ENCODE data around the gene STARD9.
A peak's percentile ranks its signal among the peaks of the same experiment; 100 is the strongest.
"Not testable (repeated sequence)": the region's sequence is repeated elsewhere in the genome, so short reads cannot be mapped to it uniquely, and the experiment has no call there.

STARD9 gene

GRCh38 chr15:42593143-42593542 is 17.7 kb downstream of the STARD9 start:
- Mint-ChIP-seq H3K36me3 (ENCODE audit: low read depth) (peaks cover 13% of the 10 kb centered on the region), H3K4me1 (peaks cover 44% of the 10 kb centered on the region), H3K27me3 (ENCODE audit: low read depth) (no peaks in the 10 kb centered on the region), H3K9me3 (no peaks in the 10 kb centered on the region), H3K4me3 (no peak overlapping the region), H3K27ac (no peak overlapping the region)
- no peak for TF ChIP-seq CTCF (IDR thresholded peaks at IDR 0.05; ENCODE audit: unreplicated experiment in 3 of 3)

- no peak for TF ChIP-seq CTCF (IDR thresholded peaks at IDR 0.05; ENCODE audit: unreplicated experiment in 3 of 3)
- peaks cover 10% of the 10 kb centered on the region for H3K36me3 Mint-ChIP-seq (ENCODE audit: low read depth)
- H3K9me3 Mint-ChIP-seq: no peaks in the 10 kb centered on the region
- no peak overlapping the region for H3K4me3 Mint-ChIP-seq
- H3K27me3 Mint-ChIP-seq (ENCODE audit: low read depth): no peaks in the 10 kb centered on the region
- H3K4me1 Mint-ChIP-seq: peaks cover 44% of the 10 kb centered on the region
- peak overlapping the region in 2 of 3 experiments; percentile 69 to 83 for H3K27ac Mint-ChIP-seq
Observed at GRCh38 chr15:42594095-42594494, 18.7 kb downstream of the STARD9 start.

GRCh38 chr15:42595626-42596240 is 20.3 kb downstream of the STARD9 start:
- Mint-ChIP-seq H3K36me3 (ENCODE audit: low read depth) (peaks cover 16% of the 10 kb centered on the region), H3K4me1 (peaks cover 38% of the 10 kb centered on the region), H3K27me3 (ENCODE audit: low read depth) (no peaks in the 10 kb centered on the region), H3K4me3 (peak overlapping the region in 1 of 3 experiments; percentile 8), H3K27ac (peak overlapping the region; percentile 17 to 91 (median 69)), H3K9me3 (peaks cover 5% of the 10 kb centered on the region)
- TF ChIP-seq CTCF (IDR thresholded peaks at IDR 0.05; ENCODE audit: unreplicated experiment in 3 of 3): no peak

GRCh38 chr15:42601316-42601715 is 25.9 kb downstream of the STARD9 start:
- Mint-ChIP-seq H3K4me1 (peaks cover 29% of the 10 kb centered on the region), H3K36me3 (ENCODE audit: low read depth) (peaks cover 30% of the 10 kb centered on the region)
- not testable (repeated sequence) for H3K9me3 Mint-ChIP-seq; H3K4me3 Mint-ChIP-seq; H3K27ac Mint-ChIP-seq; H3K27me3 Mint-ChIP-seq (ENCODE audit: low read depth)

- Mint-ChIP-seq H3K4me1 (peaks cover 20% of the 10 kb centered on the region), H3K27me3 (ENCODE audit: low read depth) (no peaks in the 10 kb centered on the region), H3K9me3 (peaks cover 5% of the 10 kb centered on the region), H3K4me3 (no peak overlapping the region), H3K27ac (no peak overlapping the region), H3K36me3 (ENCODE audit: low read depth) (peaks cover 30% of the 10 kb centered on the region)
- TF ChIP-seq CTCF (IDR thresholded peaks at IDR 0.05; ENCODE audit: unreplicated experiment in 3 of 3): no peak
Observed at GRCh38 chr15:42602501-42602900, 27.1 kb downstream of the STARD9 start.

GRCh38 chr15:42603978-42604377 is 28.6 kb downstream of the STARD9 start:
- TF ChIP-seq CTCF (IDR thresholded peaks at IDR 0.05; ENCODE audit: unreplicated experiment in 3 of 3): no peak
- Mint-ChIP-seq H3K36me3 (ENCODE audit: low read depth) (peaks cover 35% of the 10 kb centered on the region), H3K4me1 (peaks cover 26% of the 10 kb centered on the region), H3K9me3 (peaks cover 5% of the 10 kb centered on the region), H3K4me3 (no peak overlapping the region), H3K27me3 (ENCODE audit: low read depth) (no peaks in the 10 kb centered on the region), H3K27ac (peak overlapping the region in 1 of 3 experiments; percentile 23)
